Measurements from ENCODE around the gene PPP2R2B.

Gene PPP2R2B

DNA sequence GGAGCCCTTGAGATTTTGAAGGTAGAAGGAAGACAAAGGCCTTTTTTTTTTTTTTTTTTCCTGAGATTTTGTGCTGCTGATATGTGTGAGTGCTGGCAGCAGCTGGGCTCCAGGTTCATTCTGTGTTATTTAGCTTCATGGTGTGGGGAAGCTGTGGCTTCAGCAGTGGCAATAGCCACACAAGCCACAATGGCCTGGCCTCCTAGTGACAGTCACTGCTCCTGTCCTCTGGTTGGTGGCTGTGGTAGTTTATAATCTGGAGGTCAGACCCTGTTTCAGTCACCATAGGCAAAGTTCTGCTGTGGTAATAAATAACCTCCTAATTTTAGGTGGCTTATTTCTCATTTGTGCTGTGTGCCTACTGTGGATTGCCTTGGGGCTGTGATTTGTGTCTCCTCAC is 334.3 kb downstream of the PPP2R2B start:
- TF ChIP-seq, protein P1, sequence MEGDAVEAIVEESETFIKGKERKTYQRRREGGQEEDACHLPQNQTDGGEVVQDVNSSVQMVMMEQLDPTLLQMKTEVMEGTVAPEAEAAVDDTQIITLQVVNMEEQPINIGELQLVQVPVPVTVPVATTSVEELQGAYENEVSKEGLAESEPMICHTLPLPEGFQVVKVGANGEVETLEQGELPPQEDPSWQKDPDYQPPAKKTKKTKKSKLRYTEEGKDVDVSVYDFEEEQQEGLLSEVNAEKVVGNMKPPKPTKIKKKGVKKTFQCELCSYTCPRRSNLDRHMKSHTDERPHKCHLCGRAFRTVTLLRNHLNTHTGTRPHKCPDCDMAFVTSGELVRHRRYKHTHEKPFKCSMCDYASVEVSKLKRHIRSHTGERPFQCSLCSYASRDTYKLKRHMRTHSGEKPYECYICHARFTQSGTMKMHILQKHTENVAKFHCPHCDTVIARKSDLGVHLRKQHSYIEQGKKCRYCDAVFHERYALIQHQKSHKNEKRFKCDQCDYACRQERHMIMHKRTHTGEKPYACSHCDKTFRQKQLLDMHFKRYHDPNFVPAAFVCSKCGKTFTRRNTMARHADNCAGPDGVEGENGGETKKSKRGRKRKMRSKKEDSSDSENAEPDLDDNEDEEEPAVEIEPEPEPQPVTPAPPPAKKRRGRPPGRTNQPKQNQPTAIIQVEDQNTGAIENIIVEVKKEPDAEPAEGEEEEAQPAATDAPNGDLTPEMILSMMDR (IDR thresholded peaks at IDR 0.05): no peak
- no peak for DNase-seq (ENCODE audit: low spot score)
- no peak overlapping the region for H3K27ac ChIP-seq
- no peak overlapping the region for H3K4me3 ChIP-seq

GRCh38 chr5:146541958-146542849 is 336.4 kb downstream of the PPP2R2B start:
- TF ChIP-seq, protein P1 (IDR thresholded peaks at IDR 0.05): peak; percentile 46
- Histone ChIP-seq H3K4me3 (no peak overlapping the region), H3K27ac (no peak overlapping the region)
- DNase-seq (ENCODE audit: low spot score): peak; percentile 82

DNA sequence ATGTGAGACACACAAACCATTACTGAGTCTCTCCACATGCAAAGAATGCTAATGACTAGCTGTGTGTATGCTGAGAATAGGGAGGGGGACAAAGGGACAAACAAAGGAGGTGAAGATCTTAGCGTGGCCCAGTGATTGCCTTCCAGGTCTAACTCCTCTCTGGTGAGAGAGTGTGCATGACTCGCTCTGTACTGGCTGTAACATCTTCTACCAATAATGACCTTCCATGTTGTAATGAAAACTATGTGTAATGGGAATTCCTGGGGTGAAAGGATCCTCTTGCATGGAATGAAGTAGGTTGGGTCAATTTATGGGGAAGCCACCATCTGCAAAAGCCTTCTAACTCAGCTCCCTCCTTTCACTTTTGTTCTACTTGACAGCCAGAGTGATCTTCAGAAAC is 338.1 kb downstream of the PPP2R2B start:
- Histone ChIP-seq H3K27ac (no peak overlapping the region), H3K4me3 (no peak overlapping the region)
- TF ChIP-seq, protein P1 (IDR thresholded peaks at IDR 0.05): no peak
- DNase-seq (ENCODE audit: low spot score): no peak

GRCh38 chr5:146539973-146540372 is 338.6 kb downstream of the PPP2R2B start:
- TF ChIP-seq, protein P1 (IDR thresholded peaks at IDR 0.05): no peak
- Histone ChIP-seq H3K27ac (no peak overlapping the region), H3K4me3 (no peak overlapping the region)
- DNase-seq (ENCODE audit: low spot score): no peak

GRCh38 chr5:146538432-146538831 is 340.1 kb downstream of the PPP2R2B start:
- H3K4me3 ChIP-seq: no peak overlapping the region
- no peak for DNase-seq (ENCODE audit: low spot score)
- no peak overlapping the region for H3K27ac ChIP-seq
- TF ChIP-seq, protein P1 (IDR thresholded peaks at IDR 0.05): no peak

GRCh38 chr5:146533882-146534281 is 344.7 kb downstream of the PPP2R2B start:
- DNase-seq (ENCODE audit: low spot score): no peak
- TF ChIP-seq, protein P1 (IDR thresholded peaks at IDR 0.05): no peak
- Histone ChIP-seq H3K27ac (no peak overlapping the region), H3K4me3 (no peak overlapping the region)
